Measurements from ENCODE around the gene SLC17A9. TPM values are rescaled to one million over a fixed set of nuclear protein-coding genes. Genes with fewer than 3 reads are reported as not detected.

Gene SLC17A9
- total and polyA plus RNA-seq, 2 experiments from 2014 or later: 32.0 to 39.3 TPM

- TF ChIP-seq ZNF462 (CRISPR knock-in tag; IDR thresholded peaks at IDR 0.05): no peak
- peaks cover 18% of the 10 kb centered on the region for H3K4me1 Mint-ChIP-seq
- no peak overlapping the region for H3K27ac ChIP-seq (ENCODE audit: low read depth)
- DNase-seq (ENCODE audit: low spot score): no peak
- H3K36me3 ChIP-seq (ENCODE audit: insufficient read depth): no peaks in the 10 kb centered on the region
- no peak overlapping the region for H2AFZ ChIP-seq
- no peak for ATAC-seq
- H4K20me1 ChIP-seq (replicated peaks; ENCODE audit: insufficient read depth): no peaks in the 10 kb centered on the region
- H3K4me1 ChIP-seq (ENCODE audit: insufficient read depth): peaks cover 15% of the 10 kb centered on the region
- no peaks in the 10 kb centered on the region for H3K9me3 Mint-ChIP-seq
- H3K4me2 ChIP-seq: no peak overlapping the region
- peaks cover 18% of the 10 kb centered on the region for H3K27me3 Mint-ChIP-seq (ENCODE audit: insufficient read depth, low read depth, poor library complexity)
- H3F3A ChIP-seq (replicated peaks; ENCODE audit: low read depth): 0 out of 2 replicates have a peak, but pooled peaks cover 15% of the 10 kb centered on the region
- no peaks in the 10 kb centered on the region for H3K79me2 ChIP-seq (replicated peaks; ENCODE audit: insufficient read depth)
- no peak overlapping the region for H3K27ac Mint-ChIP-seq
- H3K36me3 Mint-ChIP-seq (ENCODE audit: low read depth): no peaks in the 10 kb centered on the region
- H3K27me3 ChIP-seq (ENCODE audit: insufficient read depth): no peaks in the 10 kb centered on the region
- no peak overlapping the region for H3K4me3 Mint-ChIP-seq
- H3K9me2 ChIP-seq (ENCODE audit: insufficient read depth): no peaks in the 10 kb centered on the region
- no peak overlapping the region for H3K4me3 ChIP-seq
Measured at GRCh38 chr20:62990306-62990825, 37.9 kb downstream of the SLC17A9 start.

- no peak overlapping the region for H3K4me3 Mint-ChIP-seq
- ATAC-seq: no peak
- H4K20me1 ChIP-seq (replicated peaks; ENCODE audit: insufficient read depth): no peaks in the 10 kb centered on the region
- H3K36me3 ChIP-seq (ENCODE audit: insufficient read depth): no peaks in the 10 kb centered on the region
- no peaks in the 10 kb centered on the region for H3K36me3 Mint-ChIP-seq (ENCODE audit: low read depth)
- no peaks in the 10 kb centered on the region for H3K79me2 ChIP-seq (replicated peaks; ENCODE audit: insufficient read depth)
- no peaks in the 10 kb centered on the region for H3K9me2 ChIP-seq (ENCODE audit: insufficient read depth)
- H3K27ac Mint-ChIP-seq: no peak overlapping the region
- H3K4me1 Mint-ChIP-seq: peaks cover 22% of the 10 kb centered on the region
- H3K4me1 ChIP-seq (ENCODE audit: insufficient read depth): peaks cover 16% of the 10 kb centered on the region
- H3K4me2 ChIP-seq: no peak overlapping the region
- peak overlapping the region; percentile 18; the same call in 1 of the 2 replicates for H2AFZ ChIP-seq
- peaks cover 20% of the 10 kb centered on the region for H3K27me3 Mint-ChIP-seq (ENCODE audit: insufficient read depth, low read depth, poor library complexity)
- H3K4me3 ChIP-seq: no peak overlapping the region
- no peak for DNase-seq (ENCODE audit: low spot score)
- H3K27ac ChIP-seq (ENCODE audit: low read depth): no peak overlapping the region
- H3F3A ChIP-seq (replicated peaks; ENCODE audit: low read depth): 0 out of 2 replicates have a peak, but pooled peaks cover 15% of the 10 kb centered on the region
- H3K27me3 ChIP-seq (ENCODE audit: insufficient read depth): no peaks in the 10 kb centered on the region
- no peaks in the 10 kb centered on the region for H3K9me3 Mint-ChIP-seq
- TF ChIP-seq EZH2phosphoT487 (IDR thresholded peaks at IDR 0.05; ENCODE audit: unreplicated experiment) (no peak), POLR2AphosphoS5 (IDR thresholded peaks at IDR 0.05; ENCODE audit: low read depth) (no peak), ZNF462 (CRISPR knock-in tag; IDR thresholded peaks at IDR 0.05) (no peak), ZNF114 (CRISPR knock-in tag; IDR thresholded peaks at IDR 0.05) (no peak), CREB1 (CRISPR knock-in tag; IDR thresholded peaks at IDR 0.05; ENCODE audit: low read depth) (no peak)
Measured at GRCh38 chr20:62991196-62991807, 38.8 kb downstream of the SLC17A9 start.
